Lower leg skin (tissue), 3 donors: ENCODE results near the gene MAGEL2.

Experiments used
- CTCF ChIP-seq, 3 donors: fragments of 450-650 bp; IDR thresholded peaks; one replicate each; pipeline ENCODE4 v1.5.1; 2016; ENCODE audit warnings: antibody characterized with exemption in 3 of 3, mild to moderate bottlenecking in 3 of 3, moderate library complexity in 2 of 3
- POLR2A ChIP-seq, 2 donors: fragments of 450-650 bp; IDR thresholded peaks; one replicate each; pipeline ENCODE4 v1.6.1; 2016 to 2017; ENCODE audit warnings: antibody characterized with exemption in 2 of 2, mild to moderate bottlenecking in 1 of 2, moderate library complexity in 1 of 2

GRCh38 chr15:23663232-23663631, 15.6 kb upstream of the MAGEL2 start:
- TF ChIP-seq CTCF (IDR thresholded peaks at IDR 0.05) (no peak), POLR2A (IDR thresholded peaks at IDR 0.05) (no peak)
